GM18526 (cell line): ENCODE results near the gene AGTRAP.

Source experiments
- POLR2A ChIP-seq: IDR thresholded peaks from 3 replicates; pipeline ENCODE4 v1.6.1; 2011; ENCODE audit not compliant: insufficient read length; ENCODE audit errors: extremely low read depth

Gene AGTRAP

DNA sequence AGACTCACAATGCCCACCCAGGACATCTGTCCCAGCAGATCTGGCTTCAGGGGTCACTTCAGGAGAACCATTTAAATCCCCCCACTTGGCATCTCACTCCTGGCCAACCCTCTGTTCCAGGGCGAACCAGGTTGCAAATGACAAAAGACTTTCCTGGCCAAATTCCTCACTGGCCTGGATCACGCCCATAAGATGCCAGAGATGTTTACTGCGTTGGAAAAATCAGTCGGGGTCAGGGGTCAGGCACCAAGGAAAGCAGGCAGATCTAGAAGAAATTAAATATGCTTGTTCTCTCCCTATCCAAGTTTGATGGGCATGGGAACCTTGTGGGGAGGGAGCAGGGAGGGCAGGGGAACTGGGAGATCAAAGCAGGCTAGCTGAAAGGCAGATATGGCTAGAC lies 14.6 kb upstream of the AGTRAP start:
- TF ChIP-seq POLR2A: no peak

DNA sequence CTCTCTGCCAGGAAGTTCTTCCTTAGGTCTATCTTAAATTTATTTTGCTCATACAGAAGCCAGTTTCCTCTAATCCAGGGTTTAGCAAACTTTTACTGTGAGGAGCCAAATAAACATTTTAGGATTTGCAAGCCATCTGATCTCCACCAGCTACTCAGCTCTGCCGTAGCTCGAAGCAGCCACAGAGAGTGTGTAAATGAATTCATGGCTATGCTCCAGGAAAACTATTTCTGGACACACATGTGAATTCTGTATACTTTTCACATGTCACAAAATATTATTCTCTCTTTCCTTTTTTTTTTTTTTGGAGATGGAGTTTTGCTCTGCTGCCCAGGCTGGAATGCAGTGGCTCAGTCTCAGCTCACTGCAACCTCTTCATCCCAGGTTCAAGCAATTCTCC lies 13.4 kb upstream of the AGTRAP start:
- TF ChIP-seq POLR2A: no peak

DNA sequence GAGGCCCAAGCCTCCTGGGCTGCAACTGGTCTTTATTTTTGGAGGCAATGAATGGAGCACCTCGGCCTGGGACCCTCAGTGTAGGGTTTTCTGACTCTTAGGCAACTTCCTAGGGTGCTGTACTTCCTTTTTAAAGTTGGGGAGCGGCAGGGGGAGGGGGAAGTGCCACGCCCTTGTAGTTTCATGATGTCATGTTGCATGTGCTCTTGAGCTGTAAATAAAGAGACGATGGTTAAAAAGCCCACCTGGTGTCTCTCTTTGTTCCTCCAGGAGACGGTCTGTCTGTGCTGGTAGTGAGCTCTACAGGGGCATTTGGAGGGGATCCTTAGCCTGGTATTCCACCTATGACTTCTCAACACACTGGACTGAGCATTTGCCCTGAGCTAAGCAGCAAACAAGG lies 10.3 kb upstream of the AGTRAP start:
- no peak for TF ChIP-seq POLR2A

DNA sequence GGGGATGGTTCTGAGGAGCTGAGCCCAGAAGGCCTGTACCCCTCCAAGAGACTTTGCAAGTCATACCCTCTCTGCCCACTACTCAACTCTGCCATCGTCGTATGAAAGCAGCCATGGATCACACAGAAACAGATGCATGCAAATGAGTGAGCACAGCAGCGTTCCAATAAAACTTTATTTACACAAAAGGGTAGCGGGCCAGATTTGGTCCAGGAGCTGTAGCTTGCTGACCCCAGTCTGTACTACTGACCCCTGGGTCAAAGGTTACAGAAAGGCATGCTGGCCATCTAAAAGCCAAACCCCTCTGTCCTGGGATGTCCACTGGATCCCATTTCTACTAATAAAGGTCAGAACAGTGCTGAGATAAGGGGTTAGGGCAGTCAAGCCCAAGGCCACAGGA lies 8.8 kb upstream of the AGTRAP start:
- no peak for TF ChIP-seq POLR2A

DNA sequence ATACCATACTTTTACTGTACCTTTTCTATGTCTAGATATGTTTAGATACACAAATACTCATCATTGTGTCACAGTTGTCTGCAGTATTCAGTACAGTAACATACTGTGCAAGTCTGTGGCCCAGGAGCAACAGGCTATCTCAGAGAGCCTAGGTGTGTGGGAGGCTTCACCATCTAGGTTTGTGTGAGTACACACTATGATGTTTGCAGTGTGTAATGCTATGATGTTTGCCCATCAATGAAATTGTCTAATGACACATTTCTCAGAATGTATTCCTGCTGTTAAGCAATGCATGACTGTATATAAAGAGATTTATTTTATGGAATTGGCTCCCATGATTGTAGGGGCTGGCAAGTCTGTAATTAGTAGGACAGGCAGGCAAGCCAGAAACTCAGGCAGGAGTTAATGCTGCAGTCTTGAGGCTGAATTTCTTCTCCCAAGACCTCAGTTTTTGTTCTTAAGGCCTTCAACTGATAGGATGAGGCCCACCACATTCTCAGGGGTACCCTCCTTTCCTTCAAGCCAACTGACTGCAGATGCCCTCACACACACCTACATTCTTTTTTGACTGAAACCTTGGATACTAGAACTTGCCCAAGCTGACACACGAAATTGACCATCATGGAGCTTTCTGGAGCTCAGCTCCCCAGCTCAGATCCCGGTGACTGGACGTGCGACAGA lies 7.7 kb upstream of the AGTRAP start:
- no peak for TF ChIP-seq POLR2A

DNA sequence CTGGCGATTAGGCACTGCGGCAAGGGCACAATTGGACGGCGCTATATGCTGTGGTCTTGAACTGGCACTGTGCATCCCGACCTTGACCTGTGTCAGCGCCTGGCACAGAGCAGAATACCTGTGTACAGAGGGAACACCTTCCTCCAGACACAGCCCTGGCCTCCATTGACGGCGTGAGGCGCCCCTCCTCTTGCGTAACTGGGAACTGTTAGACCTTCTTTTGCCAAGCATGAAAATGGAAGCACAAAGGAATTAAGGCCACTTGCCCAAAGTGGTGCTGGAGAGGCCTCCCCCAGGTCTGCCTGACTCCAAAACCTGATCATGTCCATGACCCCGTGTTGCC lies 6.8 kb upstream of the AGTRAP start:
- no peak for TF ChIP-seq POLR2A

DNA sequence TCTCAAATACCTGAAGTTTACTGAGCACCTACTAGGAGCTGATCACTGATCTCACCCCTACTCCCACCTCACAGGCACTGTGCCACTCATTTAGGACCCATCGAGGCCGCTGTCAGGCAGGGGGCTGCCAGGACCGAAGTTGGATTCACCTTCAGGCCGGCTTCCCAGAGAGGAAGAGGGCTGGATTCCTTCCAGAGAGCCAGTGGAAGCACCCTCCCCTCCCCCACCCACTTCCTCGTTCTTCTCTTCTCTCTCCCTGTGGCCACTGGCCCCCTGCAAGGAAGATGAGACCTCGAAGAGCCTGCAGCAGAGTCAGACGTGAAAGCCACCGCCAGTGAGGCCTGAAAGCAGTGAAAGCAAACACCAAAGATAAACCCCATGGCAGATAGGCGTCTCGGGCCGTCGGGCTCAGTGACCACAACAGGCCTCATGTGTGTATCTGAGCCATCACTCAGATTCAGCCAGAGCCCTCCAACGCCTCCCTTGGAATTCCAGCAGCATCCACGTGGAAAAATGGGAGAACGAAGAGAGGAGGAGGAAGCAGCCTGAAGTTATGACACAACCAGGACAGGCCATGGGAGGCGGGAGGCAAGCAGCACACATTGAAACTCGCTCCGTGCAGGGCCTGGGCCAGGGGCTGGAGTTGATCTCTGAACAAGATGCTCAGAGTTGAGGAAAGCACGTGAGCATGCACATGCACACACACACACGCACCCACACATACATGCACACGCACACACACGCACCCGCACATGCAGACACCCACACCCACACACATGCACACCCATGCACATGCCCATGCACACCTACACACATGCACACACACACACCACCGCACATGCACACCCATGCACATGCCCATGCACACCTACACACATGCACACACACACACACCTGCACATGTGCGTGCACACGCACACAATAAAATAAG lies 6.2 kb upstream of the AGTRAP start:
- TF ChIP-seq POLR2A: no peak

DNA sequence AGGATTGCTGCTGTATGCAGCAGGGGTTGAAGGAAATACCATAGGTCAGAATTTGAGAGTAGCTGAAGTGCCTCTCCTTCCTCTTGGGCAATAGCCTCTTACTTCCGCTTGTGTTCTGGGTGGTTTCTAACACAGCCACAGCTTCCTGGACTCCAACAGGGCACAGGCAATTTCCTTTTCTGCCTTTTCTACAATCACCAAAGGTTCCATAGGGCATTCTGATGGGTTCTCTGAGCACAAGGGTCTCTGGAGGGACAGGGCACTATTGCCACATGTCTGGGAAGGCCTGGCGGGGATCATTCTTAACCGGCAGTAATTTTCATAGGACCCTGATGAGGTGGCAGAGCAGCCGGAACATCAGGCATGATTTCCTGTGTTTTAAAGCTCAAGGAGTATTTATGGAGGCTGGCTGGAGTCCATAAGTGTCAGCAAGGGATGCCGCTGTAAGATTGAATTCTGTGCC lies 5.5 kb upstream of the AGTRAP start:
- no peak for TF ChIP-seq POLR2A

DNA sequence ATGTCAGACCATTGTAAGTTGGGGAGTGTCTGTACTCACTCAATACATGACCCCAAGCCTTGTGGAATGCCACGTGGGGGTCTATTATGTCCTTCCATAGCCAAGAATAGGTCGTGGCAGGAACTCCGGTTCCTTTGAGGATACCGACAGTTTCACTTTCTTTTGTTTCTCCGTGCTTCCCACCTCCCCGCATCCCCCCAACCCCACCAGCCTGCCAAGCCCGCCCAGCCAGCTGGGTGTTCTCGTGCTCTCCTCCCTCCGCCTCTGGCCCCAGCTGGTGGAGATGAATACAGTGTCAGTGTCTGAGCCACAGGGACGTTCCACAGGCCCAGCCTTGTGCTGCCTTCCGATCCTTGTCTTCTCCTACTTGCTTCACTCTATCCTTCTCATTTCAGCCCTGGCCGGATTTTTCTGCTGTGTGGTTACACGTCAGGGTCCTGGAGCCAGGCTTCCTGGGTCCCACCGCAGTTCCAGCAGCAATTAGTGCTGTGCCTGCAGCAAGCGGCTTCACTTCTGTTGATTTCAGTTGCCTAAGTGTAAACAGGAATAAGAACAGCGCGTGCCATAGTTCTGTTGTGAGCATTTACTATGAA lies 4.1 kb upstream of the AGTRAP start:
- no peak for TF ChIP-seq POLR2A

DNA sequence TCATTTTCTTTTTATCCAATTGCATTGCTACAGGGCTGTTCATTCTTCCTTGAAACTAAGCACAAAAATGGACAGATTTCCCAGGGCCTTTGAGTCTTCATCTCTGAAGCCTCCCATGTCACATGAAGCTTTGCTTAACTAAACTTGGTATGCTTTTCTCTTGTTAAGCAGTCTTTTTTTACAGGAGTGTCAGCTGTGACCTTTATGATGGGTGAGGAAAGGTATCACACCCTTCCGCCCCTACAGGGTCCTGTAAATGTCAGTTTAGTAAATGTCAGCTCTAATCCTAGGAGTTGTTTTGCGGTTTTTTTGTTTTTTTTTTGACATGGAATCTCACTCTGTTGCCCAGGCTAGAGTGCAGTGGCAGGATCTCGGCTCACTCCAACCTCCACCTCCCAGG lies 2.6 kb upstream of the AGTRAP start:
- TF ChIP-seq POLR2A: no peak

DNA sequence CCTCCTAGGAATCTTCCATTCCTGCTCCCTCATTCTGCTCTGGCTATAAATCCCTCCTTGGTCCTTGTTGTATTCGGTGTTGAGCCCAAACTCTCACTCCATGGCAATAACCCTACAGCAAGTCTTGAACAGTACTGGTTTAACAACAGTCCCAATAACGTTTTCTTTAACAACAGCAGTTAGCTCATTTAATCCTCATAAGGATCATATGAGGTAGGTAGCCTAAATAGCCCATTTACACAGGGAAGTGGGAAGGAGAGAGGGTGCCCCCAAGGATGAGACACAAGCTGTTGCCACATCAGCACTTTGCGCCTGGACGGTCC lies 444 bp upstream of the AGTRAP start:
- no peak for TF ChIP-seq POLR2A

DNA sequence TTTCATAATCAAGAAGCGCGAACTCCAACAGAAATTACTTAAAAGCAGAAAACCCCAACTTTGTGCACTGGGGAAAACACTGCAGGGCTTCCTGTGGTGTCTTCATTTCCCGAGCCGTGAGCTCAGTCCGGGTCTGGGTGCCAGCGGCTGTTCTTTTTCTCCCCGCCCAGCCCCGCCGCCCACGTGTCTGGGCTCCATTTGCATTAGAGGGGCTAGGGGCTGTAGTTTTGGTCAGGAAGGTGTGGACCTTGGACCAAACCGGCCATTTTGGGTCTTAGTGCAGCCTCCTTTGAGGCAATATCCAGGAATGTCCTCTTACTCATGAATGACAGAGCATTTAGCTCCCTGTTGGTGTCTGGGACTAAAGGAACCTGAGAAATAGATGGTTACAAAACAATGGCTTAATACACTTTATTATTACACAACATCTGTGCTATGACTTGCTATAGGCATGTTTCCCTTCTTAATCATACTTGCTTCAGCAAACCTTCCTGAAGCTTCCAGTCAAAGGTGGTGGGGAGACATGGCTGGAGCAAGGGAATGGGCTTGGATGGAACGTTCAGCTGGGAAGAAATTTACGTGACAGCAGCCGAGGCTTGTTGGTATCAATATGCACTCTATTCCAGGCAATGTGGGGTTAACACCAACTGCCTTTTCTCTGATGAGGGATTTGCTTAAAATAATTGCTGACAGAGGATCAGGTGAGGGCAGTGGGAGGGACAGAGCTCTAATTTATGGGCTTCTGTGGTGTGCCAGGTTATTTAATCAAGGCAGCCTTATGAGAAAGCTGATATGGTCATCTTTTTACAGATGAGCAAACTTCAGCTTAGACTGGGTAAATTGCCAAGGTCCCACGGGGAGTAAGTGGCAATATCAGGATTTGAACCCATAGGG lies 1.1 kb downstream of the AGTRAP start:
- no peak for TF ChIP-seq POLR2A

DNA sequence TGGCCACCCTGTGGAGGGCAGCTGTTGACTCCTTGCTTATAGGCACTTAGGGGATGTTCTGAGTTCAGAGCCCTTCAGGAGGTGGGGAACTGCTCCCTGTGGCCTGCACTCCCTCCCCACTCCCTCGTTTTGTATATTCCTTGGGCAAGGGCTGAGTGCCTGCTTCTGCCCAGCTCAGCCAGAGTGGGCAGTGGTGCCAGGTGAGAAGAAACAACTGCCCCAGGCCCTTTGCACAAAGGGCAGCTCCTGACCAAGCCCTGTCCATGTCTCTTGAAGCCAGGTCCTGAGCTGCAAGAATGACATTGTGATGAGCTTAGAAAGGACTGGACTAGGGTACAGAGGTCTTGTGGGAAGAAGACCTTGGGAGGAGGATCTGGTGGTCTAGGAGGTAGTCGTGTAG lies 2.2 kb downstream of the AGTRAP start:
- TF ChIP-seq POLR2A: no peak

DNA sequence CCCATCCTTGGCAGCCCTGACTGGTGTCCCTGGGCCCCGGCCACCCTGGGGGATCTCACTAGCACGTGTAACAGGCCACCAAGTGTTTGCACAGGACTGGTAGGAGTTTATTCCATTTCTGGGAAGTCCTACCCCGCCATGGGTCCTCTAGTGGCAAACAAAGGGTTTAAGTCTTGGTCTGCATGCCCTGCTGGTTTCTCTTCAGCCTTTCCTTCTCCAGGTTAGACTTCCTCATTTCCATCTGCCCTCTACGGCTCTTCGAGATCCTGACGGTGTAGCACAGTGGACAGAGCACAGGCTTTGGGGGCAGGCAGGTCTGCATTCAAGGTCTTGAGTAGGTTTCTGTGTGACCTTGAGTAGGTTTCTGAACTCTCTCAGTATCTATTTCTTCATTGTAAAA lies 2.8 kb downstream of the AGTRAP start:
- TF ChIP-seq POLR2A: no peak
